GM21786 (cell line): Measurements from ENCODE around the gene EYS.
"Not testable (repeated sequence)": the region's sequence is repeated elsewhere in the genome, so short reads cannot be mapped to it uniquely, and the experiment has no call there.

Experiments used
- ATAC-seq: cut with Tn5 transposase; IDR thresholded peaks from one replicate; pipeline ENCODE4 v1.9.1; 2021; ENCODE audit not compliant: unreplicated experiment

EYS gene

DNA sequence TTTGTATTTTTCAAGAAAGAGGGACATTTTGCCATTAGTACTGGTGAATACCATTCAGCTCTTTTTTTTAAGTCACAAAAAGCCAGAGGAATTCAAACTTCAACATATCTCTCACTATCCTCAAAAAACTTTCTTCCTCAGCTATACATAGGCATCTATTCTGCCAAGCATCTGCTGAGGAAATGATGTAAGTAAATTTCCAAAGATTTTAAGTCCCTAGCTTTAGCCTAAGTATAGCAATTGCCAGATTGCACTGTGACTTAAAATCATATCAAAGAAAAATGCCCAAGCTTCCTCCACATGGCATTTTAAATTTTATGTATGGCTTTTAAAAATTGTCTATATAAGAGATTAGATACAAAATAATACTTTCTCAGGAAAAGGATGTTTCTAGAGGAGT lies 237.4 kb downstream of the EYS start:
- no peak for ATAC-seq

DNA sequence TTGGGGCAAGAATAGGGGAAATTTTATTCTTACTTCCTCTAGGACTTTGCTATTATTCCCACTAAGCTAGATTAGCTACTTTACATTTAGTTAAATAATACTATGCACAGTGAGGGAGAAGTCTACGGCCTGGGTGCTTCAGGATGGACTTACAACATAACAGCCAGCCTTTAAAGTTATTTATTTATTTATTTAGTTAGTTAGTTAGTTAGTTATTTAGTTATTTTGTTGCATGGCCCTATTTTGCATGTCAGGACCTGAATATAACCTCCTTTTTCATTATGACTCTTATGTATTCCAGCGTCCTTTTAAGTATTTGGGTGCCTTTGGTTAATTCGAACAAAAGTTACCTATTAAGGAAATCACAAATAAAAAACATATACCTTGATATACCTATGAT lies 238.7 kb downstream of the EYS start:
- ATAC-seq = no peak

DNA sequence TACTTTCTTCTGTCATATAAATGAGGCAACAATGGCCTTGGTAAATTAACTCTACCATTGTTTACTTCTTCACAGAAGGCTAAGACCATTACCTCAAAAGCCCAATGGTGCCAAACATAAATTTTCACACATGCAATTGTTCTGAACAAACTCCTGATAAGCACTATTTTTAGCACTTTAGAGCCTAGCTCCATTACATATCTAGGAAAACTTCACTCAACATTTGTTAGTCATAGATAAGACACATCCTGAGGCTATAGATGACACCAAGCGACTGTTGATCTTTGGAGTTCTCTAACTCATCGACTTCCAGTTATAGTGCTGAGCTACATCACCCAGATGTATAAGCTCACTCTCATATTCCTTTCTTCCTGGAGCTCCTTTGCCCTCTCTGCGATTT lies 245.9 kb downstream of the EYS start:
- ATAC-seq = no peak

DNA sequence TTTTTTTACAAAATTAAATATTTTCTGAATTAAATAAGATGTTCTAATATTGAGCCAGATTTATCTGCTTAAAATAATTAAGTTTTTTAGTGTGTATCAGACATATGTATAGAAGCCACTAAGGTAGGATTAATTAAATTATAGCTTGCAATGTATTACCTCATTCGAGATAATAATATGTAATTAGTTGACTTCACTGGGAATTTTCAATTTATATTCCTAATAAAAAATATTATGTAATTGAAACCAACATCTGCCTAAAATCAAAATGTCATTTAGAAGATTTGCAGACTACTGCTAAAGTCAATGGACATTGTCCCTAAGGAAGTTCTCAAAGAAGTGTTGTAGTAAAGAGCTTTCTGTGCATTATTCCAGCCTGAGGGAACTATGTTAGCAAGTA lies 254.7 kb downstream of the EYS start:
- ATAC-seq = no peak

DNA sequence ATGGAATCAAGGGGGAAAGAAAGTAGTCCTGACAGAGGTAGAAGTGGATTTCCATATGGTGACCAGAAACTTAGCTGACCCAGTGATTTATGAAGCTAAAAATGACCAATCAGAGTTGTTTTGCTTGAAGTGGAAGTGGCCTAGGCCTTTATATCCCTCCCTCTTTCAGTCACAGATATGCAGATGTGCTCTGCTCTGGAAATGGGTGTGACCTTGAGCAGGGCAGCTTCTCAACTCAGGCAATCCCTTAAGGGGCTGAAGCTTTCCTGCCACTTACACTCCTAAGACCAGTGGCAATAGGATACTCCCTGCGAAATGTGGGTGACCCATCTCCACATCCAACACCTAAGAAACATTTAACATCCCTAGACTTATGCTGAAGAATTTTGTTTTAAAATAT lies 256.6 kb downstream of the EYS start:
- no peak for ATAC-seq

DNA sequence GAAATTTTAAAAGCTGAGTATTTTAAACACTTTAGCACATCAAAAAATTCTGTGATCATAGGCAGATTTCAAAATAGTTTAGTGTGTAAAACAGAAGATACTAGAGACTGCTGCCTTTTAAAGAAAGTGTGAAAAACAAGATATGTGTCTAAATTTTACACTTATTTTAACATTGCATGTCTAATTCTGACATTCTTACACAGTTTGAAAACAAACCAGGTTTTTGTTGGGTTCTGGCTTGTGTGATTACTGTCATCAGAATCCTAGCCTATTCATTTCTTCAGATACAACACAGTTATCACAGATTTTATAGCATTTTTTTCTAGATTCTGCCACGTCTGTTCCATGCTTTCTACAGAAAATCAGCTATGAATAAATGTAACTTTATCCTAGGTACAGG lies 257.1 kb downstream of the EYS start:
- no peak for ATAC-seq

DNA sequence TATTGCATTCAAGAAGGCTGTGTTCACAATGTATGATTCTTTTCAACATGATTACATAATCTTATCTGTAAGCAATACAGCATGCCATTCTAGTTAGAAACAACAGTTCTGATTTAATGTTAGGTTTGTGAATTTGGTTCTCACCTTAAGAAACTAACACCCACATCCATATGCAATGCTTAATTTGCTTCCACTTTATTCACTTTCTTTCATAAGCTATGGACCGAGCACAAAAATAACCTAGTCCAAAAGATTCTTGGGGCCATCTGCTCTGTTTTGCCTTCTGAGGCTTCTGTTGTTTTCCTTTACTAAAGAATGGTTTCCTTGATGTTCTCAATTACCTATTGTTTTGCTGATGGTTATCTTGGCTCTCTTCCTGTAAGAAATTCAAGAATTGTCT lies 258.2 kb downstream of the EYS start:
- no peak for ATAC-seq

DNA sequence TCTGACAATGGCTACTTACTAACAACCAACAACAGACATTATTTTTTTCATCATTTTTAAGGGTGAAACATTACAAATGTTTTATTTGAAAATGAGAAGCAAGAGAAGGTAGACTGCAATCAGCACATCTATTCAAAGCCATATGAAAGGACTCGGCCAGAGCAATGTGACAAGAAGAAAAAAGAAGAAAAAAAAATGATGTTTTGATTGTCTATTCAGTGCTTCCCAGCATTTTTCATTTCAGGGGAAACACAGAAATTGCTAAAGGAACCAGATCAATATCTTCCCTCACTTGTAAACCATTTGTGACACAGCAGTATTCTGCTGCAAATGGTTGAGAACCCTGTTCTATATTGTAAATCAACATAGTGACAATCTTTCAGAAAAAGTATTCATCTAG lies 270.7 kb downstream of the EYS start:
- no peak for ATAC-seq

DNA sequence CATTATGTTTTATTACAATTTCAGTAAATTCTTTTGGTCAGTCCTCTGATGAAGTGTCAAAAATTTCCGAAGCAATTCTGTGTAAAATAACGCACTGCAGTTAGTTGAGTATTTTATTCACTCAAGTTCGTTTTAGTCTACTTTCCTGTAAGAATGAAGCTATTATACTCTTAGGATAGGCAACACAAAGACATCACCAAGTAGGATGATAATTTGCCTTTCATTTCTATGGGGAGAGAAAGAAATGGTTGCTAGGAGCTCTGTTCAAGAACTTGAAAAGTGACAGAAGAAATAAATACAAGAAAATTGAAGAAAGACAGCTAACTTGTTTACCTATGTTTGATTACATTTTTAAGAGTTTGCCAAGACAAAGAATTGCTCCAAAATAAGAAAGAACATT lies 290.4 kb downstream of the EYS start:
- ATAC-seq = no peak

DNA sequence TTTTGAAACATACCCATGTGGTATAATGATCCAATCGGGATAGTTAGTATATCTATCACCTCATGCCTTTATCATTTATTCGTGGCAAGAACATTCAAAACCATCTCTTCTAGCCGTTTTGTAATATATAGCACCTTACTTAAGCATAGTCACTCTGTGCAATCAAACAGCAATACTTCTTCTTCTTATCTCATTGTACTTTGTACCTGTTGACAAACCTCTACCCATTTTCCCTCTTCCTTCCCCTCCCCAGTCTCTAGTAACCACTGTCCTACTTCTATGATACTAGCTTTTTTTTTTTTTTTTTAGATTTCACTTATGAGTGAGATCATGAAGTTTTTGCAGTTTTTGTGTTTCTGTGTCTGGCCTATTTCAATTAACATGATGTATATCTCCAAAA lies 296.7 kb downstream of the EYS start:
- no peak for ATAC-seq

DNA sequence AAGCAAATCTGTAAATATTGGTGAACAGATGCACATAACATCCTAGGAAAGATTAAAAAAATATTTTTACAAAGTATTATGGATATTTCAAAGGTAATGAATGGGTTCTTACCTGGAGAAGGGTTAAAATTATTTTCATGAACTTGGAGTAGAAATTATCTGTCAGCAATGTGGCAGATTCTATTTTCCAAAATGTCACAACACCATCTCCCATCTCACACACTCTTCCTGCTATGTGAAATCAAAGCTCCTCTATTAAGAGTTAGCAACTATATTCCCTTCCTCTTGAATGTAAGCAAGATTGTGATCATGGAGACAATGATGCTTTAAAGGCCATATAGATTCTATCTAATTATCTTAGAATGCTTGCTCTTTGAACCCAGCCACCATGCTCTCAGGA lies 304.5 kb downstream of the EYS start:
- no peak for ATAC-seq

DNA sequence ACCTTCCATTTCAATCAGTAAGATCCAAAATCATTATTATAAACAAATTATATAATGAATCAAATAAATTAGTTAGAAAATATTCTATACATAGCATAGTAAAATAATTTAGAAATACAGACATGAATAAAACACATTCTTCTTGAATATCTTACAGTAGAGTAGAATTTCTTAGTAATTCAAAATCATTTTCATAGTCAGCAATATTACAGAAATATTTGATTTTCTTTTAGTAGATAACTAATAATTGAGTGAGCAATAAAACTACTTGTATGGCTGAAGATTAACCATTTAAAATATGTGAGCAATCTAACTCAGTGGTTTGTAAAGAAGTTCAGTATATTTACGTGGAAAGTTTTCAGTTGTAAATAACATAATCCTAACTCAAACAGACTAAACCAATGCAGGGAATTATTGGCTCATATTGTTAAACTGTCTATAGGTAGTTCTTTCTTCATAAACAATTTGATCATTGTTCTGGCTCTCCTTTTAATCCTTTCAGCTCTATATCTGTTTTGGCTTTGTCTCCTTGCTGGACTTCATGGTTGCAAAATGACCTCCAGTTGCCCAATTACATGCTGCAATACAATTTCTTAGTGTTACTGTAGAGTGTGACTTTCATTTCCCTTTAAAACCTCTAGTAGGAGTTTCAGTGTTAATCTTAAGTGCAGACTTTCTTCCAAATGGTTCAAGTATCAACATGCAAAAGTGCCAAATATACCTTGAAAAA lies 307.5 kb downstream of the EYS start:
- ATAC-seq = no peak

DNA sequence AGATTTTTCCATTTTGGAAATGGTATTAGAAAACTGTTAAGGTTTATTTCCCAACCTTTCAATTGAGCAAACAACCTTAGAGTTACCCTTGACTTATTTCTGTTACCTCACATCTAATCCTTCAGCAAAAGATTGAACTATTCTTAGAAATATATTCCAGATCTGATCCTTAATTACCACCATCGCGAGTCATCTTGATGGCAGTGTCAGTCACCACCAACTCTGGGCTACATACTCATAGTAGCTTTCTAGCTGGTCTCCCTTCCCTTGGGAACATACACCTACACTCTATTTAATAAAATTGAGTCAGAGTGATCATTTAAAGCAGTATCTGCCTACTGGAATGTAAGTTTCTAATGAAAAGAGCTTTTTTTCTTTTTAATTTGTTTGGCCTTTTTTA lies 308.2 kb downstream of the EYS start:
- ATAC-seq = no peak

DNA sequence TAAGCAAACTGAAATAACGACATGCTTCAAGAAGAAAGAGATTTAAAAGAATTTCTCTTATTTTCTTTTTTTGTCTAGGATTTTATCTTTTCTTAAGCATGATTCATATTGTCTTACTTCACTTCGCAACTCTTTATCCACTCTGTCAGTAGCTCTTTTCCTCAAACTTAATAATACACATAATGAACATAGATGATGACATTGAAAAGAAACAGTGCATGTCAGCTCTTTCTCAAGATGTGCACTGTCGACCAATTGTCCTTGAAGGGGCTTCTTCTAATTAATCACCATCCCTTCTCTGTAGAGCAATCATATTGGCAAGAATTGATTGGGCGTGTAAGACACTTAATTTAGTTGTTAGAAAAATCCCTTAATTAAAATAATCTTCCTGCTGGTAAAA lies 356.5 kb downstream of the EYS start:
- ATAC-seq = no peak

DNA sequence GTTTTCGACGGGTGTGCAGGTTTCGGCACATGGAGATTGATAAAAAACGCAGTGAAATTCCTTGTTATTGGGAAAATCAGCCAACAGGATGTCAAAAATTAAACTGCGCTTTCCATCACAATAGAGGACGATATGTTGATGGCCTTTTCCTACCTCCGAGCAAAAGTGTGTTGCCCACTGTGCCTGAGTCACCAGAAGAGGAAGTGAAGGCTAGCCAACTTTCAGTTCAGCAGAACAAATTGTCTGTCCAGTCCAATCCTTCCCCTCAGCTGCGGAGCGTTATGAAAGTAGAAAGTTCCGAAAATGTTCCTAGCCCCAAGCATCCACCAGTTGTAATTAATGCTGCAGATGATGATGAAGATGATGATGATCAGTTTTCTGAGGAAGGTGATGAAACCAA lies 404.4 kb downstream of the EYS start:
- ATAC-seq = not testable (repeated sequence)

DNA sequence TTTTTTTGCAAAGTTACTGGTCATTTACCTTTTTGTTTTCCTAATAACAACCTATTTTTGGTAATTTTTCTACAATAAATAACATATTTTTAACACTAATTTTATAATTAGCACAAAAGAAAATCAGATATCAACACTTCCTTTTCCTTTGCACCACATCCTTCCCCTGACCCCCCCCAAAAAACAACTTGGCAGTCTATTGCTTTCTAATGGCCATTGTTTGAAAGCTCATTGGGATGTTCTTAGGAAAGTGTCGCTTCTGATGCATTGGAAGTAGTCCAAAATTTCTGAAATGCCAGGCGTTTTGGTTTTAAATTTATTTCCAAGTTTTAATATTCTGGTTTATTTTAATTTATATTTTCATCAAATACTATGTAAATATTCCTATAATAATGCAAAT lies 407.8 kb downstream of the EYS start:
- ATAC-seq = no peak

DNA sequence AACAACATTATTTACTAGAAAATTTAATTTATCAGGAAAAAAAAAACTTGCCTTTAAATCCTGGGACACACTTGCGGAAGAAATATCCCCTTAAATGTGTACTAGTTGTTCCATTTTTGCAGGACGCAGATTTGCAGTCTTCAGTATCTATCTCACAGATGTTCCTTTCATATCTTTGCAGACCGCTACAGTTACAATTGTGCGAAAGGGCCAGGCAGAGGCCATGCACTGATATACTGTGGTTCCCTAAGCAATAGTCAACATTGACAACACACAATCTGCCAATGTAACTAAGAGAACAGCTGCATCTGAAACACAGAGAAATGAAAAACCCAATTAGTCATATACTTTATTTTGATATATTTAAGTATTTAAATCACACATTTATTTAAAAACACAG lies 411.2 kb downstream of the EYS start:
- no peak for ATAC-seq

DNA sequence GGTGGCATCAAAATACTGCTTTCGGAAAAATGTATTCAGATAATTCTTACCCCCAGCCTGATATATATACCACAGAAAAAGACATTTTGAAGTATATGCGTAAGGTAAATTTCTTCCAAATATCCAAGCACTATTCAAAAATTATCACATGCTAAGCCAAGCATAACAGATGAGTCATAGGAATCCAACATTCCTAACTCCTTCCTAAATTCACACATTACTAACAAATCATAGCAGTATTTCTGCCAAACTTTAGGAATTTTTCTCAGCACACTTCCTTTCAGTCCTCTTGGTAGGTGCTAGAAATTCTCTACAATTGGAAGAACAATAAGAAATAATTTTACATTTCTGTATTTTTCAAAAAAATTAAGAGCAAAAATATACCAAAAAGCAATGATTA lies 417.5 kb downstream of the EYS start:
- no peak for ATAC-seq

DNA sequence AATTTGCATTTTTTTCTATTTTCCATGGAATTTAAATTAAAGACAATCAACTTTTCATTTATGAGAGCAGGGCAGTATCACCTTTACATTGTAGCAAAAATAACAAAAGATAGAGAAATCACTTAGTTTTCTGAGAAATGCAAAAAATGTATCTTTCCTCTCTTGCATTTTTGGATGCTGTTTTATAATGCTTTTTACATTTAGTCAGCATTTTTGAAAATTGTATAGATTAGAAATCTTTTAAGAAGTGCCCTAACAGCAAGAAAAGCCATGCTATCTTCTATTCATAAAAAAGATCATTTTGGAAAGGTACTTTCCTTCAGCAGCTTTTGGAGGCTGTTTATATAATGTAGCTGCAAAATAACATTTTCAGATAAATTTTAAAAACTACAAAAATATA lies 421.8 kb downstream of the EYS start:
- ATAC-seq = no peak

DNA sequence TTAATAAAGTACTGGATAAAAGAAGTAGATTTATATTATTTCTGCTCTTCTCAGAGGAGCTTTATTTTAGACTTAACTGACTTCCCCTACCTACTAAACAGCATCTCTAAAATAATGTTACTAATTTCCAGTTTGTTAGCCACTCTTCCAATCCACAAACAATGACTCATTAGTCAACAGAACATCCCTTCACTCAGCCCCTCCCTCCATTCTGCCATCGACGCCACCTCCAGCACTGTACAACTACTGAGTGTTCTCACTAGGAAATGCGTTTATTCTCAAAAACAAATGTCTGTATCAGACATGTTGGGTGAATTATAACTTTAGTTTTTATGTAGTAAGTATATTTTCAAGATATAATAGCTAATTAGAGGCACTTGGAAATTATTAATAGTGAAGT lies 427.0 kb downstream of the EYS start:
- ATAC-seq = no peak

DNA sequence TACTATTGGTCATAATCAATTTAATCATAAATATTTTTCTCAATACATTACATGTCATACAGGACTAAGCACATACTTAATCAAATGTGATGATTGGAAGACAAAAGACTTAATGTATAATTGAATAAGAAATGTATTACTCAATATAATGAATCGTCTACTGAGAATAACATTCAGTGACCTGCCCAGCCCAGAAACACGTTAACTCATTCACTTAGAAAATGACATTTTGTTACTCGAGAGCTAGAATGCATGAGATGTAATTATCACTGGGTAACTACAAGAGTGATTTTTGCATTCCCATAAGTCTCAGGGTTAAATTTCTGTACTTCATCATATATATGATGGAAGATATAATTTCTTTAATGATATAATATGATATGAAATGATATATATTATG lies 444.8 kb downstream of the EYS start:
- no peak for ATAC-seq

DNA sequence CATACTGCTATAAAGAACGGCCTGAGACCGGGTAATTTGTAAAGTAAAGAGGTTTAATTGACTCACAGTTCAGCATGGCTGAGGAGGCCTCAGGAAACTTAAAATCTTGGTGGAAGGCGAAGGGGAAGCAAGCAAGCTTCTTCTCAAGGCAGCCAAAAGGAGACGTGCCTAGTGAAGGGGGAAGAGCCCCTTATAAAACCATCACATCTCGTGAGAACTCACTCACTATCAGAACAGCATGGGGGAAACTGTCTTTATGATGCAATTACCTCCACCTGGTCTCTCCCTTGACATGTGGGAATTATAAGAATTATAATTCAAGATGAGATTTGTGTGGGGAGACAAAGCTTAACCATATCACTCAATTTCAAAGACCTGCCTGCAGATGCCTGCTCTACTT lies 447.0 kb downstream of the EYS start:
- ATAC-seq = no peak

DNA sequence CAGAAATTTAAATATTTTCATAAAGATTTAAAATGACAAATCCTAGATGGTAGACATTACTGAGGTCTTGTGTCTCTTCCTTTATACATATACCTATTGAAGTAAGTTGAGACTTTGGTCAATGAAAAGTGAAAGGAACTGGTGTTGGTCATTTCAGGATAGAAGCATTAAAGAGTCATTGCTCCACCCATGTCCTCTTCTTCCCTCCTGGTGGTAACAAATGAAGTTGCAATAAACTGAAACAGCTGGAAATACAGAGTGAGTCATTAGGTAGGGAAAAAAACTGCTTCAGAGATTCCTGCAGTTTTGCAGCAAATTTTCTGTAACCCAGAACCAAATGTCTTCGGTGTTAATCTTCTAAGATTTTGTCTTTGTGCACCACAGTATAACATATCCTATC lies 448.0 kb downstream of the EYS start:
- no peak for ATAC-seq

DNA sequence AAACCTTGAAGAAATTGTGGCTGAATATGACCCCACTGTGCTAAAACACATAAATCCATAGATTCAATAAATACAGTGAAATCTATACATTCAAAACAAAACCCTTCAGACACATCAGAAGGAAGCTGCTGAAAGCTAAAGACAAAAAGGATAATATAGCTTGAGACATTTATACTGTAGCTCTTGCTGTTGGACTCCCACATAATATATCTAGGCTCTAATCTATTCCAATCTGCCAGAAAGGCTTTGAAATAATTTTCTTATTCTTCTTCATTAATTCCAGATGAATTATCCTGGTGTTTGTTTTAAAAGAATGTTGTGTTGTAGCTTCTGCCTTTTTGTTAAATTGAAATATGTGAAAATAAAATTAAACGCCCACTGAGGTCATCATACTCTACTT lies 454.0 kb downstream of the EYS start:
- no peak for ATAC-seq
